Panc1 (cell line): Measurements from ENCODE around the gene TTC9B. TPM values are rescaled to one million over a fixed set of nuclear protein-coding genes. Genes with fewer than 3 reads are reported as not detected.
"Not testable (repeated sequence)": the region's sequence is repeated elsewhere in the genome, so short reads cannot be mapped to it uniquely, and the experiment has no call there.

Experiments
- ATAC-seq: fragments of 200-7000 bp; cut with Tn5 transposase; 2 replicates; pipeline ENCODE4 v1.9.1; 2020; ENCODE audit warnings: mild to moderate bottlenecking, moderate library complexity
- BruUV-seq: library from RNA; stranded (reverse); fragments of 400-500 nt; replicated peaks from 2 replicates; lab custom pipeline; 2021; lab: Mats Ljungman, UMichigan
- CTCF ChIA-PET: fragments of 300-600 bp; sonication (Branson Sonifier 250); formaldehyde crosslinking; loops from one replicate; lab custom pipeline; 2022; ENCODE audit warnings: antibody characterized with exemption; lab: Charles Lee
- POLR2A ChIA-PET: fragments of 300-600 bp; sonication (Branson Sonifier 250); formaldehyde crosslinking; loops from one replicate; lab custom pipeline; 2022; ENCODE audit warnings: antibody characterized with exemption; lab: Charles Lee
- DNase-seq: peaks from one replicate; pipeline ENCODE4 v3.0.0-alpha.2; 2010; ENCODE audit warnings: low read depth, low spot score
- H3K27ac ChIP-seq: 2 replicates; pipeline ENCODE4 v1.5.1; 2011; ENCODE audit warnings: mild to moderate bottlenecking, low read length, inconsistent platforms
- H3K27me3 ChIP-seq: fragments of 200-500 bp; sonication (Bioruptor generic); 2 replicates; pipeline ENCODE4 v1.6.0; 2014; ENCODE audit warnings: low read length, inconsistent platforms; ENCODE audit not compliant: control insufficient read depth, insufficient read depth
- H3K36me3 ChIP-seq: fragments of 200-500 bp; sonication (Bioruptor generic); 2 replicates; pipeline ENCODE4 v1.5.1; 2014; ENCODE audit warnings: inconsistent platforms, mild to moderate bottlenecking, low read length, moderate library complexity; ENCODE audit not compliant: control insufficient read depth, insufficient read depth
- H3K4me1 ChIP-seq: 2 replicates; pipeline ENCODE4 v1.5.1; 2011; ENCODE audit warnings: inconsistent platforms, mild to moderate bottlenecking, low read length, moderate library complexity; ENCODE audit not compliant: control insufficient read depth, insufficient read depth
- H3K4me3 ChIP-seq, 2 experiments: 2 replicates each; pipeline ENCODE4 v1.5.1; 2011 to 2012; ENCODE audit warnings: low read depth in 2 of 2, low read length in 2 of 2, mild to moderate bottlenecking in 2 of 2, inconsistent platforms in 1 of 2, moderate library complexity in 1 of 2
- H3K9me3 ChIP-seq: fragments of 200-500 bp; sonication (Bioruptor generic); 2 replicates; pipeline ENCODE4 v1.5.1; 2014; ENCODE audit warnings: low read depth, mild to moderate bottlenecking, inconsistent platforms, low read length, moderate library complexity; ENCODE audit not compliant: control insufficient read depth, insufficient read depth
- CTCF ChIP-seq: fragments of 450-650 bp; IDR thresholded peaks from 2 replicates; pipeline ENCODE4 v1.5.1; 2017; ENCODE audit warnings: mild to moderate bottlenecking
- POLR2AphosphoS5 ChIP-seq: IDR thresholded peaks from 2 replicates; pipeline ENCODE4 v1.6.1; 2012; ENCODE audit warnings: mild to moderate bottlenecking, low read depth, low read length, moderate library complexity
- REST ChIP-seq, 2 experiments: IDR thresholded peaks; 2 replicates each; pipeline ENCODE4 v1.6.1; 2011 to 2012; ENCODE audit warnings: low read depth in 2 of 2, control low read depth in 1 of 2, low read length in 1 of 2, mild to moderate bottlenecking in 1 of 2, moderate library complexity in 1 of 2; ENCODE audit not compliant: insufficient read depth in 1 of 2
- SIN3A ChIP-seq: IDR thresholded peaks from 2 replicates; pipeline ENCODE4 v1.6.1; 2012; ENCODE audit warnings: low read depth, mild to moderate bottlenecking, low read length, moderate library complexity, borderline replicate concordance; ENCODE audit not compliant: insufficient read depth
- TCF7L2 ChIP-seq: IDR thresholded peaks from 2 replicates; pipeline ENCODE4 v1.6.1; 2011; ENCODE audit warnings: mild to moderate bottlenecking, low read depth, low read length, inconsistent platforms
- in situ Hi-C: cut with HindIII; loops from 2 replicates; pipeline ENCODE4 v1.10.0; 2016; ENCODE audit warnings: low sequenced_read_pairs, low pct_unique_long_range_greater_than_20kb
- intact Hi-C: fragments of 100-400 bp; cut with micrococcal nuclease; formaldehyde crosslinking; loops from one replicate; pipeline ENCODE4 v1.10.0; 2022; ENCODE audit not compliant: unreplicated experiment
- total RNA-seq: library from RNA; stranded (reverse); gene quantifications from one replicate; pipeline ENCODE4 v1.2.1, GENCODE V29; 2021; ENCODE audit not compliant: unreplicated experiment

TTC9B gene
- total RNA-seq, 1 experiment from 2014 or later, result 2.3 TPM

- peak; percentile 100 for DNase-seq
- Histone ChIP-seq H3K27me3 (peaks cover 23% of the 10 kb centered on the region), H3K27ac (peak overlapping the region; percentile 5), H3K9me3 (peaks cover 9% of the 10 kb centered on the region; the same call in 1 of the 2 replicates), H3K36me3 (no peaks in the 10 kb centered on the region), H3K4me3 (peak overlapping the region; percentile 2 to 46), H3K4me1 (peaks cover 27% of the 10 kb centered on the region)
- POLR2A ChIA-PET, result interaction anchor here (0.5 to 1.5 kb wide), 7 partner anchors 17 to 546 kb away, joined by 3 to 15 read pairs (median 5); partner anchors contain the start of gene MAP3K10
- TF ChIP-seq SIN3A (no peak), POLR2AphosphoS5 (no peak), REST (IDR thresholded peaks at IDR 0.05; ENCODE audit: insufficient read depth in 1 of 2, low read depth in 2 of 2, low read length in 1 of 2) (no peak), CTCF (no peak), TCF7L2 (no peak)
- in situ Hi-C loops, result loop anchor here (5.0 kb wide), 1 partner anchor 43 kb away; no protein-coding TSS in a partner anchor
- peak; percentile 75 for ATAC-seq
- CTCF ChIA-PET, result interaction anchor here (0.6 to 8.8 kb wide), 24 partner anchors 8 to 739 kb away, joined by 3 to 153 read pairs (median 7); no protein-coding TSS in a partner anchor
- BruUV-seq, result no TSS peak
- intact Hi-C loops, result loop anchor here (5.0 kb wide), 1 partner anchor 222 kb away; the partner anchor contains the start of gene ZNF546
Measured at GRCh38 chr19:40219721-40220276, 1.6 kb upstream of the TTC9B start.

- peaks cover 27% of the 10 kb centered on the region for H3K4me1 ChIP-seq
- peaks cover 23% of the 10 kb centered on the region for H3K27me3 ChIP-seq
- DNase-seq, H3K9me3 ChIP-seq, H3K36me3 ChIP-seq, H3K4me3 ChIP-seq, BruUV-seq, ATAC-seq, intact Hi-C loops: not testable (repeated sequence)
- in situ Hi-C loops, result loop anchor here (5.0 kb wide), 1 partner anchor 43 kb away; no protein-coding TSS in a partner anchor
- ChIA-PET CTCF (interaction anchor here (0.6 to 8.8 kb wide), 29 partner anchors 9 to 1638 kb away, joined by 3 to 153 read pairs (median 12); partner anchors contain the start of gene MAP3K10), POLR2A (interaction anchor here (0.6 to 1.2 kb wide), 8 partner anchors 18 to 267 kb away, joined by 4 to 18 read pairs (median 8); no protein-coding TSS in a partner anchor)
- H3K27ac ChIP-seq, result peak overlapping the region; percentile 5; the same call in 1 of the 2 replicates
Measured at GRCh38 chr19:40219029-40219428, 845 bp upstream of the TTC9B start.
